GM19452 (cell line): ENCODE data around the gene LRRC8D.
"Not testable (repeated sequence)": the region's sequence is repeated elsewhere in the genome, so short reads cannot be mapped to it uniquely, and the experiment has no call there.

Experiments used
- ATAC-seq: cut with Tn5 transposase; IDR thresholded peaks from one replicate; pipeline ENCODE4 v1.9.1; 2021; ENCODE audit not compliant: unreplicated experiment

LRRC8D gene

GRCh38 chr1:89908672-89909436 is 88.0 kb downstream of the LRRC8D start:
- no peak for ATAC-seq

- no peak for ATAC-seq
Observed at GRCh38 chr1:89910268-89910667, 89.4 kb downstream of the LRRC8D start.

GRCh38 chr1:89910780-89911179 is 89.9 kb downstream of the LRRC8D start:
- no peak for ATAC-seq

GRCh38 chr1:89911191-89911991 is 90.6 kb downstream of the LRRC8D start:
- ATAC-seq, result no peak

GRCh38 chr1:89912073-89912472 is 91.2 kb downstream of the LRRC8D start:
- no peak for ATAC-seq

GRCh38 chr1:89913353-89914095 is 92.7 kb downstream of the LRRC8D start:
- no peak for ATAC-seq

GRCh38 chr1:89917353-89917752 is 96.5 kb downstream of the LRRC8D start:
- no peak for ATAC-seq

- no peak for ATAC-seq
Observed at GRCh38 chr1:89918127-89918793, 97.4 kb downstream of the LRRC8D start.

GRCh38 chr1:89918794-89919155 is 97.9 kb downstream of the LRRC8D start:
- ATAC-seq, result no peak

GRCh38 chr1:89919174-89919573 is 98.3 kb downstream of the LRRC8D start:
- no peak for ATAC-seq

- no peak for ATAC-seq
Observed at GRCh38 chr1:89922911-89923310, 102.1 kb downstream of the LRRC8D start.

- no peak for ATAC-seq
Observed at GRCh38 chr1:89923517-89923916, 102.7 kb downstream of the LRRC8D start.

- ATAC-seq, result not testable (repeated sequence)
Observed at GRCh38 chr1:89924075-89924474, 103.2 kb downstream of the LRRC8D start.

- no peak for ATAC-seq
Observed at GRCh38 chr1:89927049-89927448, 106.2 kb downstream of the LRRC8D start.

- ATAC-seq, result no peak
Observed at GRCh38 chr1:89927478-89927877, 106.6 kb downstream of the LRRC8D start.

- no peak for ATAC-seq
Observed at GRCh38 chr1:89928506-89928905, 107.7 kb downstream of the LRRC8D start.

GRCh38 chr1:89929467-89930063 is 108.7 kb downstream of the LRRC8D start:
- ATAC-seq, result no peak

GRCh38 chr1:89930579-89930978 is 109.7 kb downstream of the LRRC8D start:
- no peak for ATAC-seq

GRCh38 chr1:89931964-89932363 is 111.1 kb downstream of the LRRC8D start:
- ATAC-seq, result no peak

GRCh38 chr1:89932598-89933364 is 111.9 kb downstream of the LRRC8D start:
- no peak for ATAC-seq
